ENCODE results near the gene SPOPL. TPM values are rescaled to one million over a fixed set of nuclear protein-coding genes. Genes with fewer than 3 reads are reported as not detected.
"Not testable (repeated sequence)": the region's sequence is repeated elsewhere in the genome, so short reads cannot be mapped to it uniquely, and the experiment has no call there.

The SPOPL gene
- polyA plus RNA-seq, 1 of the 3 experiments (the other 2 are of a cell fraction) = 4.5 TPM

DNA sequence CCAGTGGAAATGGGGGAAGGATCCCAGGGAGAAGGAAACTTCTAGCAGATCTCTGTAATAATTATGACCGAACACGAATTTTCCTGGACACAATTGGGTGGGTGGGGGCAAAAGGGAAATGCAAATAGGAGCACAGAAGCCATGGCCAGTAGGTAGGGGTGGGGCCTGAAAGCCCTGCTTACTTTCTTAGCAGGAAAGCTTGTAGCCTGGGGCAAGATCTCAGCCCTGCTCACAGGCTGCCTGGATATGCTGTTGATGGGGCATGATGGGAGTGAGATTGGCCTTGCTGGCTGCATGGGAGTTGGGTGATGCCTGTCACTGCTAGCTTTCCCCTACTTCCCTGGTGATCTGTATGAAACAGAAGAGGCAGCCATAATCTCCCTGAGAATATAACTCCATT lies 45.9 kb upstream of the SPOPL start:
- CTCF ChIA-PET = no interaction called here
- Histone ChIP-seq H3K9ac (no peak overlapping the region), H3K27ac (ENCODE audit: low read depth in 2 of 2, low read length in 1 of 2) (no peak overlapping the region), H3K4me2 (no peak overlapping the region), H3K36me3 (replicated peaks in 1 of 2; ENCODE audit: control insufficient read depth in 1 of 2, insufficient read depth in 2 of 2, low read length in 1 of 2) (no peaks in the 10 kb centered on the region), H3F3A (replicated peaks; ENCODE audit: insufficient read depth) (no peaks in the 10 kb centered on the region), H3K27me3 (ENCODE audit: insufficient read depth) (no peaks in the 10 kb centered on the region), H4K20me1 (ENCODE audit: insufficient read depth) (no peaks in the 10 kb centered on the region), H3K9me2 (no peaks in the 10 kb centered on the region), H2AFZ (ENCODE audit: low read depth) (no peak overlapping the region), H3K4me3 (ENCODE audit: low read depth in 2 of 2, low read length in 1 of 2) (no peak overlapping the region), H3K9me3 (no peaks in the 10 kb centered on the region), H3K79me2 (ENCODE audit: insufficient read depth) (no peaks in the 10 kb centered on the region), H3K4me1 (ENCODE audit: control insufficient read depth in 1 of 2, insufficient read depth in 2 of 2, low read depth in 1 of 2, low read length in 1 of 2) (peaks cover 0 to 8% of the 10 kb centered on the region in 2 experiments; a peak in 1 of 4 replicates)
- POLR2A ChIA-PET = no interaction called here
- WGBS (ENCODE audit: low lambda C conversion rate) = 75% methylated on average over 2 of the region's 2 CpGs
- no peak for TF ChIP-seq POLR2AphosphoS5 (IDR thresholded peaks at IDR 0.05; ENCODE audit: low read depth, low read length)
- no peak for TF ChIP-seq RFX5 (IDR thresholded peaks at IDR 0.05; ENCODE audit: low read length)
- TF ChIP-seq TEAD4 (IDR thresholded peaks at IDR 0.05; ENCODE audit: borderline replicate concordance, insufficient read depth) = no peak
- no peak for TF ChIP-seq YY1 (IDR thresholded peaks at IDR 0.05; ENCODE audit: low read depth)
- no peak for TF ChIP-seq GABPA (IDR thresholded peaks at IDR 0.05; ENCODE audit: low read depth)
- TF ChIP-seq ELF1 (IDR thresholded peaks at IDR 0.05) = no peak
- TF ChIP-seq, protein P1, sequence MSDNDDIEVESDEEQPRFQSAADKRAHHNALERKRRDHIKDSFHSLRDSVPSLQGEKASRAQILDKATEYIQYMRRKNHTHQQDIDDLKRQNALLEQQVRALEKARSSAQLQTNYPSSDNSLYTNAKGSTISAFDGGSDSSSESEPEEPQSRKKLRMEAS (IDR thresholded peaks at IDR 0.05; ENCODE audit: low read depth) = no peak
- TF ChIP-seq, protein P2, sequence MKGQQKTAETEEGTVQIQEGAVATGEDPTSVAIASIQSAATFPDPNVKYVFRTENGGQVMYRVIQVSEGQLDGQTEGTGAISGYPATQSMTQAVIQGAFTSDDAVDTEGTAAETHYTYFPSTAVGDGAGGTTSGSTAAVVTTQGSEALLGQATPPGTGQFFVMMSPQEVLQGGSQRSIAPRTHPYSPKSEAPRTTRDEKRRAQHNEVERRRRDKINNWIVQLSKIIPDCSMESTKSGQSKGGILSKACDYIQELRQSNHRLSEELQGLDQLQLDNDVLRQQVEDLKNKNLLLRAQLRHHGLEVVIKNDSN (IDR thresholded peaks at IDR 0.05; ENCODE audit: borderline replicate concordance, low read depth) = no peak
- TF ChIP-seq JUND (IDR thresholded peaks at IDR 0.05) = no peak
- TF ChIP-seq FOXM1 (IDR thresholded peaks at IDR 0.05; ENCODE audit: low read depth) = no peak
- TF ChIP-seq, protein P3, sequence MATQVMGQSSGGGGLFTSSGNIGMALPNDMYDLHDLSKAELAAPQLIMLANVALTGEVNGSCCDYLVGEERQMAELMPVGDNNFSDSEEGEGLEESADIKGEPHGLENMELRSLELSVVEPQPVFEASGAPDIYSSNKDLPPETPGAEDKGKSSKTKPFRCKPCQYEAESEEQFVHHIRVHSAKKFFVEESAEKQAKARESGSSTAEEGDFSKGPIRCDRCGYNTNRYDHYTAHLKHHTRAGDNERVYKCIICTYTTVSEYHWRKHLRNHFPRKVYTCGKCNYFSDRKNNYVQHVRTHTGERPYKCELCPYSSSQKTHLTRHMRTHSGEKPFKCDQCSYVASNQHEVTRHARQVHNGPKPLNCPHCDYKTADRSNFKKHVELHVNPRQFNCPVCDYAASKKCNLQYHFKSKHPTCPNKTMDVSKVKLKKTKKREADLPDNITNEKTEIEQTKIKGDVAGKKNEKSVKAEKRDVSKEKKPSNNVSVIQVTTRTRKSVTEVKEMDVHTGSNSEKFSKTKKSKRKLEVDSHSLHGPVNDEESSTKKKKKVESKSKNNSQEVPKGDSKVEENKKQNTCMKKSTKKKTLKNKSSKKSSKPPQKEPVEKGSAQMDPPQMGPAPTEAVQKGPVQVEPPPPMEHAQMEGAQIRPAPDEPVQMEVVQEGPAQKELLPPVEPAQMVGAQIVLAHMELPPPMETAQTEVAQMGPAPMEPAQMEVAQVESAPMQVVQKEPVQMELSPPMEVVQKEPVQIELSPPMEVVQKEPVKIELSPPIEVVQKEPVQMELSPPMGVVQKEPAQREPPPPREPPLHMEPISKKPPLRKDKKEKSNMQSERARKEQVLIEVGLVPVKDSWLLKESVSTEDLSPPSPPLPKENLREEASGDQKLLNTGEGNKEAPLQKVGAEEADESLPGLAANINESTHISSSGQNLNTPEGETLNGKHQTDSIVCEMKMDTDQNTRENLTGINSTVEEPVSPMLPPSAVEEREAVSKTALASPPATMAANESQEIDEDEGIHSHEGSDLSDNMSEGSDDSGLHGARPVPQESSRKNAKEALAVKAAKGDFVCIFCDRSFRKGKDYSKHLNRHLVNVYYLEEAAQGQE (IDR thresholded peaks at IDR 0.05; ENCODE audit: low read depth, low read length) = no peak
- no peak for TF ChIP-seq EP300 (IDR thresholded peaks at IDR 0.05; ENCODE audit: borderline replicate concordance in 1 of 2, low read depth in 1 of 2, low read length in 1 of 2)
- no peak for TF ChIP-seq MEF2A (IDR thresholded peaks at IDR 0.05; ENCODE audit: borderline replicate concordance, low read depth)
- TF ChIP-seq, protein P4, sequence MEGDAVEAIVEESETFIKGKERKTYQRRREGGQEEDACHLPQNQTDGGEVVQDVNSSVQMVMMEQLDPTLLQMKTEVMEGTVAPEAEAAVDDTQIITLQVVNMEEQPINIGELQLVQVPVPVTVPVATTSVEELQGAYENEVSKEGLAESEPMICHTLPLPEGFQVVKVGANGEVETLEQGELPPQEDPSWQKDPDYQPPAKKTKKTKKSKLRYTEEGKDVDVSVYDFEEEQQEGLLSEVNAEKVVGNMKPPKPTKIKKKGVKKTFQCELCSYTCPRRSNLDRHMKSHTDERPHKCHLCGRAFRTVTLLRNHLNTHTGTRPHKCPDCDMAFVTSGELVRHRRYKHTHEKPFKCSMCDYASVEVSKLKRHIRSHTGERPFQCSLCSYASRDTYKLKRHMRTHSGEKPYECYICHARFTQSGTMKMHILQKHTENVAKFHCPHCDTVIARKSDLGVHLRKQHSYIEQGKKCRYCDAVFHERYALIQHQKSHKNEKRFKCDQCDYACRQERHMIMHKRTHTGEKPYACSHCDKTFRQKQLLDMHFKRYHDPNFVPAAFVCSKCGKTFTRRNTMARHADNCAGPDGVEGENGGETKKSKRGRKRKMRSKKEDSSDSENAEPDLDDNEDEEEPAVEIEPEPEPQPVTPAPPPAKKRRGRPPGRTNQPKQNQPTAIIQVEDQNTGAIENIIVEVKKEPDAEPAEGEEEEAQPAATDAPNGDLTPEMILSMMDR (IDR thresholded peaks at IDR 0.05) = no peak
- no peak for TF ChIP-seq TCF12 (IDR thresholded peaks at IDR 0.05)
- TF ChIP-seq, protein P5, sequence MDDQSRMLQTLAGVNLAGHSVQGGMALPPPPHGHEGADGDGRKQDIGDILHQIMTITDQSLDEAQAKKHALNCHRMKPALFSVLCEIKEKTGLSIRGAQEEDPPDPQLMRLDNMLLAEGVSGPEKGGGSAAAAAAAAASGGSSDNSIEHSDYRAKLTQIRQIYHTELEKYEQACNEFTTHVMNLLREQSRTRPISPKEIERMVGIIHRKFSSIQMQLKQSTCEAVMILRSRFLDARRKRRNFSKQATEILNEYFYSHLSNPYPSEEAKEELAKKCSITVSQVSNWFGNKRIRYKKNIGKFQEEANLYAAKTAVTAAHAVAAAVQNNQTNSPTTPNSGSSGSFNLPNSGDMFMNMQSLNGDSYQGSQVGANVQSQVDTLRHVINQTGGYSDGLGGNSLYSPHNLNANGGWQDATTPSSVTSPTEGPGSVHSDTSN (IDR thresholded peaks at IDR 0.05) = no peak
- TF ChIP-seq, protein P6, sequence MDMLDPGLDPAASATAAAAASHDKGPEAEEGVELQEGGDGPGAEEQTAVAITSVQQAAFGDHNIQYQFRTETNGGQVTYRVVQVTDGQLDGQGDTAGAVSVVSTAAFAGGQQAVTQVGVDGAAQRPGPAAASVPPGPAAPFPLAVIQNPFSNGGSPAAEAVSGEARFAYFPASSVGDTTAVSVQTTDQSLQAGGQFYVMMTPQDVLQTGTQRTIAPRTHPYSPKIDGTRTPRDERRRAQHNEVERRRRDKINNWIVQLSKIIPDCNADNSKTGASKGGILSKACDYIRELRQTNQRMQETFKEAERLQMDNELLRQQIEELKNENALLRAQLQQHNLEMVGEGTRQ (IDR thresholded peaks at IDR 0.05; ENCODE audit: borderline replicate concordance, low read depth, low read length) = no peak
- no peak for TF ChIP-seq FOSL2 (IDR thresholded peaks at IDR 0.05; ENCODE audit: borderline replicate concordance, low read depth)
- no peak for TF ChIP-seq EZH2phosphoT487 (IDR thresholded peaks at IDR 0.05; ENCODE audit: borderline replicate concordance, low read depth)
- DNase-seq = no peak

DNA sequence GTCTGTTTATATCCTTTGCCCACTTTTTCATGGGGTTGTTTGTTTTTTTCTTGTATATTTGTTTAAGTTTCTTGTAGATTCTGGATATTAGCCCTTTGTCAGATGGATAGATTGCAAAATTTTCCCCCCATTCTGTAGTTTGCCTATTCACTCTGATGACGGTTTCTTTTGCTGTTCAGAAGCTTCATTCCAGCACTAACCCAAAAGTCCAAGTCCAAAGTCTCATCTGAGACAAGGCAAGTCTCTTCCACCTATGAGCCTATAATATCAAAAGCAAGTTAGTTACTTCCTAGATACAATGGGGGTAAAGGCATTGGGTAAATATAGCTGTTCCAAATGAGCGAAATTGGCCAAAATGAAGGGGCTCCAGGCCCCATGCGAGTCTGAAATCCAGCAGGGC lies 38.9 kb upstream of the SPOPL start:
- H3K9ac ChIP-seq; H3K36me3 ChIP-seq (replicated peaks in 1 of 2; ENCODE audit: control insufficient read depth in 1 of 2, insufficient read depth in 2 of 2, low read length in 1 of 2); H2AFZ ChIP-seq (ENCODE audit: low read depth); H3K9me3 ChIP-seq; H3K4me2 ChIP-seq; H4K20me1 ChIP-seq (ENCODE audit: insufficient read depth); H3K4me3 ChIP-seq (ENCODE audit: low read depth in 2 of 2, low read length in 1 of 2); H3F3A ChIP-seq (replicated peaks; ENCODE audit: insufficient read depth); H3K27me3 ChIP-seq (ENCODE audit: insufficient read depth); H3K79me2 ChIP-seq (ENCODE audit: insufficient read depth); CTCF ChIA-PET; POLR2A ChIA-PET; H3K4me1 ChIP-seq (ENCODE audit: control insufficient read depth in 1 of 2, insufficient read depth in 2 of 2, low read depth in 1 of 2, low read length in 1 of 2); H3K9me2 ChIP-seq; H3K27ac ChIP-seq (ENCODE audit: low read depth in 2 of 2, low read length in 1 of 2); DNase-seq: not testable (repeated sequence)
- 91% methylated on average over 3 of the region's 3 CpGs for WGBS (ENCODE audit: low lambda C conversion rate)

All from SK-N-SH (cell line).